ENCODE data around the gene RPS3A.
"Not testable (repeated sequence)": the region's sequence is repeated elsewhere in the genome, so short reads cannot be mapped to it uniquely, and the experiment has no call there.

The RPS3A gene

GRCh38 chr4:151110236-151110635 is 10.8 kb downstream of the RPS3A start:
- Histone ChIP-seq H3K36me3 (ENCODE audit: control insufficient read depth, insufficient read depth, low read length) (peaks cover 19% of the 10 kb centered on the region), H3K4me3 (ENCODE audit: insufficient read depth, low read depth, low read length, poor library complexity, severe bottlenecking) (no peak overlapping the region)

GRCh38 chr4:151114338-151114737 is 14.9 kb downstream of the RPS3A start:
- no peaks in the 10 kb centered on the region for H3K4me1 ChIP-seq (ENCODE audit: control insufficient read depth, insufficient read depth, low read length, poor library complexity, severe bottlenecking)
- H3K27ac ChIP-seq (ENCODE audit: insufficient read depth, low read length, poor library complexity, severe bottlenecking): no peak overlapping the region
- H3K27me3 ChIP-seq (replicated peaks; ENCODE audit: control insufficient read depth, insufficient read depth, low read length, poor library complexity, severe bottlenecking): no peaks in the 10 kb centered on the region
- no peaks in the 10 kb centered on the region for H3K36me3 ChIP-seq (ENCODE audit: control insufficient read depth, insufficient read depth, low read length)
- no peaks in the 10 kb centered on the region for H3K9me3 ChIP-seq (ENCODE audit: control insufficient read depth, low read length)
- no peak overlapping the region for H3K4me3 ChIP-seq (ENCODE audit: insufficient read depth, low read depth, low read length, poor library complexity, severe bottlenecking)
- no peak for DNase-seq

More at GRCh38 chr4:151110236-151110635, 10.8 kb downstream of the RPS3A start:
- Histone ChIP-seq H3K4me1 (ENCODE audit: control insufficient read depth, insufficient read depth, low read length, poor library complexity, severe bottlenecking) (no peaks in the 10 kb centered on the region), H3K9me3 (ENCODE audit: control insufficient read depth, low read length) (no peaks in the 10 kb centered on the region), H3K27ac (ENCODE audit: insufficient read depth, low read length, poor library complexity, severe bottlenecking) (no peak overlapping the region), H3K27me3 (replicated peaks; ENCODE audit: control insufficient read depth, insufficient read depth, low read length, poor library complexity, severe bottlenecking) (no peaks in the 10 kb centered on the region)
- no peak for DNase-seq

GRCh38 chr4:151114986-151115385 is 15.6 kb downstream of the RPS3A start:
- DNase-seq: no peak
- Histone ChIP-seq H3K9me3 (ENCODE audit: control insufficient read depth, low read length) (no peaks in the 10 kb centered on the region), H3K4me1 (ENCODE audit: control insufficient read depth, insufficient read depth, low read length, poor library complexity, severe bottlenecking) (no peaks in the 10 kb centered on the region), H3K27ac (ENCODE audit: insufficient read depth, low read length, poor library complexity, severe bottlenecking) (no peak overlapping the region), H3K36me3 (ENCODE audit: control insufficient read depth, insufficient read depth, low read length) (no peaks in the 10 kb centered on the region), H3K27me3 (replicated peaks; ENCODE audit: control insufficient read depth, insufficient read depth, low read length, poor library complexity, severe bottlenecking) (no peaks in the 10 kb centered on the region), H3K4me3 (ENCODE audit: insufficient read depth, low read depth, low read length, poor library complexity, severe bottlenecking) (no peak overlapping the region)

- no peak overlapping the region for H3K4me3 ChIP-seq (ENCODE audit: insufficient read depth, low read depth, low read length, poor library complexity, severe bottlenecking)
- H3K27me3 ChIP-seq (replicated peaks; ENCODE audit: control insufficient read depth, insufficient read depth, low read length, poor library complexity, severe bottlenecking): no peaks in the 10 kb centered on the region
- no peaks in the 10 kb centered on the region for H3K9me3 ChIP-seq (ENCODE audit: control insufficient read depth, low read length)
- peak in 2 of 3 donors; percentile 10 to 14 for DNase-seq
- H3K4me1 ChIP-seq (ENCODE audit: control insufficient read depth, insufficient read depth, low read length, poor library complexity, severe bottlenecking): no peaks in the 10 kb centered on the region
- H3K36me3 ChIP-seq (ENCODE audit: control insufficient read depth, insufficient read depth, low read length): no peaks in the 10 kb centered on the region
- H3K27ac ChIP-seq (ENCODE audit: insufficient read depth, low read length, poor library complexity, severe bottlenecking): no peak overlapping the region
These were observed 18.0 kb downstream of the RPS3A start for GRCh38 chr4:151117371-151117962.

GRCh38 chr4:151129796-151130195 is 30.4 kb downstream of the RPS3A start:
- no peaks in the 10 kb centered on the region for H3K27me3 ChIP-seq (replicated peaks; ENCODE audit: control insufficient read depth, insufficient read depth, low read length, poor library complexity, severe bottlenecking)
- DNase-seq: no peak
- no peaks in the 10 kb centered on the region for H3K4me1 ChIP-seq (ENCODE audit: control insufficient read depth, insufficient read depth, low read length, poor library complexity, severe bottlenecking)
- H3K36me3 ChIP-seq (ENCODE audit: control insufficient read depth, insufficient read depth, low read length): no peaks in the 10 kb centered on the region
- no peak overlapping the region for H3K4me3 ChIP-seq (ENCODE audit: insufficient read depth, low read depth, low read length, poor library complexity, severe bottlenecking)
- H3K9me3 ChIP-seq (ENCODE audit: control insufficient read depth, low read length): no peaks in the 10 kb centered on the region
- no peak overlapping the region for H3K27ac ChIP-seq (ENCODE audit: insufficient read depth, low read length, poor library complexity, severe bottlenecking)

GRCh38 chr4:151133311-151133710 is 33.9 kb downstream of the RPS3A start:
- Histone ChIP-seq H3K36me3 (ENCODE audit: control insufficient read depth, insufficient read depth, low read length) (no peaks in the 10 kb centered on the region), H3K4me3 (ENCODE audit: insufficient read depth, low read depth, low read length, poor library complexity, severe bottlenecking) (no peak overlapping the region), H3K4me1 (ENCODE audit: control insufficient read depth, insufficient read depth, low read length, poor library complexity, severe bottlenecking) (no peaks in the 10 kb centered on the region), H3K27ac (ENCODE audit: insufficient read depth, low read length, poor library complexity, severe bottlenecking) (no peak overlapping the region), H3K9me3 (ENCODE audit: control insufficient read depth, low read length) (no peaks in the 10 kb centered on the region), H3K27me3 (replicated peaks; ENCODE audit: control insufficient read depth, insufficient read depth, low read length, poor library complexity, severe bottlenecking) (no peaks in the 10 kb centered on the region)
- DNase-seq: no peak

GRCh38 chr4:151136048-151136447 is 36.6 kb downstream of the RPS3A start:
- H3K9me3 ChIP-seq (ENCODE audit: control insufficient read depth, low read length); DNase-seq; H3K27me3 ChIP-seq (replicated peaks; ENCODE audit: control insufficient read depth, insufficient read depth, low read length, poor library complexity, severe bottlenecking): not testable (repeated sequence)

GRCh38 chr4:151139814-151140213 is 40.4 kb downstream of the RPS3A start:
- H3K4me1 ChIP-seq (ENCODE audit: control insufficient read depth, insufficient read depth, low read length, poor library complexity, severe bottlenecking): no peaks in the 10 kb centered on the region
- H3K27ac ChIP-seq (ENCODE audit: insufficient read depth, low read length, poor library complexity, severe bottlenecking): no peak overlapping the region
- H3K36me3 ChIP-seq (ENCODE audit: control insufficient read depth, insufficient read depth, low read length): no peaks in the 10 kb centered on the region
- no peak overlapping the region for H3K4me3 ChIP-seq (ENCODE audit: insufficient read depth, low read depth, low read length, poor library complexity, severe bottlenecking)
- DNase-seq: no peak
- no peaks in the 10 kb centered on the region for H3K9me3 ChIP-seq (ENCODE audit: control insufficient read depth, low read length)
- no peaks in the 10 kb centered on the region for H3K27me3 ChIP-seq (replicated peaks; ENCODE audit: control insufficient read depth, insufficient read depth, low read length, poor library complexity, severe bottlenecking)

More at GRCh38 chr4:151136048-151136447, 36.6 kb downstream of the RPS3A start:
- H3K27ac ChIP-seq (ENCODE audit: insufficient read depth, low read length, poor library complexity, severe bottlenecking); H3K4me3 ChIP-seq (ENCODE audit: insufficient read depth, low read depth, low read length, poor library complexity, severe bottlenecking); H3K4me1 ChIP-seq (ENCODE audit: control insufficient read depth, insufficient read depth, low read length, poor library complexity, severe bottlenecking); H3K36me3 ChIP-seq (ENCODE audit: control insufficient read depth, insufficient read depth, low read length): not testable (repeated sequence)

- Histone ChIP-seq H3K4me1 (ENCODE audit: control insufficient read depth, insufficient read depth, low read length, poor library complexity, severe bottlenecking) (no peaks in the 10 kb centered on the region), H3K4me3 (ENCODE audit: insufficient read depth, low read depth, low read length, poor library complexity, severe bottlenecking) (no peak overlapping the region), H3K27me3 (replicated peaks; ENCODE audit: control insufficient read depth, insufficient read depth, low read length, poor library complexity, severe bottlenecking) (no peaks in the 10 kb centered on the region), H3K36me3 (ENCODE audit: control insufficient read depth, insufficient read depth, low read length) (no peaks in the 10 kb centered on the region), H3K27ac (ENCODE audit: insufficient read depth, low read length, poor library complexity, severe bottlenecking) (no peak overlapping the region), H3K9me3 (ENCODE audit: control insufficient read depth, low read length) (no peaks in the 10 kb centered on the region)
- no peak for DNase-seq
These were observed 43.3 kb downstream of the RPS3A start for GRCh38 chr4:151142758-151143157.

- Histone ChIP-seq H3K4me3 (ENCODE audit: insufficient read depth, low read depth, low read length, poor library complexity, severe bottlenecking) (no peak overlapping the region), H3K4me1 (ENCODE audit: control insufficient read depth, insufficient read depth, low read length, poor library complexity, severe bottlenecking) (no peaks in the 10 kb centered on the region), H3K9me3 (ENCODE audit: control insufficient read depth, low read length) (no peaks in the 10 kb centered on the region), H3K27me3 (replicated peaks; ENCODE audit: control insufficient read depth, insufficient read depth, low read length, poor library complexity, severe bottlenecking) (no peaks in the 10 kb centered on the region), H3K36me3 (ENCODE audit: control insufficient read depth, insufficient read depth, low read length) (no peaks in the 10 kb centered on the region), H3K27ac (ENCODE audit: insufficient read depth, low read length, poor library complexity, severe bottlenecking) (no peak overlapping the region)
- DNase-seq: no peak
These were observed 43.7 kb downstream of the RPS3A start for GRCh38 chr4:151143162-151143561.
